ENCODE data around the gene KAZN. TPM values are rescaled to one million over a fixed set of nuclear protein-coding genes. Genes with fewer than 3 reads are reported as not detected.
A peak's percentile ranks its signal among the peaks of the same experiment; 100 is the strongest.

Gene KAZN
- total RNA-seq, 1 donor from 2014 or later = 3.7 TPM

- DNase-seq (no peak), ATAC-seq (ENCODE audit: poor library complexity) (no peak)
- intact Hi-C loops (cut with DNase I) = no loop called here
Measured at GRCh38 chr1:15000671-15001070, 402.2 kb downstream of the KAZN start.

DNA sequence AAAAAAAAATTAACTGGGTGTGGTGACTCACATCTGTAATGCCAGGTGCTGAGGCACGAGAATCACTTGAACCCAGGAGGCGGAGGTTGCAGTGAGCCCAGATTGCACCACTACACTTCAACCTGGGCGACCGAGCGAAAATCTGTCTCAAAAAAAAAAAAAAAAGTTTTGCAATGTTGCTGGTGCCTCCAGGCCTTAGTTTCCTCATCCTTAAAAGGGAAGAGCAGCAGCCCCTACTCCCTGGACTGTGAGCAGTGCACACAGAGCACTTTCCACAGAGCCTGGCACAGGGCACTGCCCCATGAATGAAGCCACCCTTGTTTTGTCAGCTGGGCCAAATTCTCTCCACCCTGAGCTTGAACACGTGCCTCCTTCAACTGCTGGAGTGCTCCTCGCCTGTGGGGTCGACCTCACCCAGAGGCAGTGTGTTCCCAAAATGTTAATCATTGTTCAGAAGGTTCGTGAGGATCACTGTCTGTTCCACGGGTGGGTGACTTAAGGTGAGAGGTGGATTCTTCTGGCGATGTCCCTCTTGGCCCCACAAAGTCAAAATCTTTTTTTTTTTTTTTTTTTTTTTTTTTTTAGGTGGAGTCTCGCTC is 402.9 kb downstream of the KAZN start:
- DNase-seq = no peak
- no peak for ATAC-seq (ENCODE audit: poor library complexity)

GRCh38 chr1:15002325-15002724 is 403.8 kb downstream of the KAZN start:
- intact Hi-C loops (cut with DNase I) = no loop called here
- ATAC-seq (ENCODE audit: poor library complexity) (no peak), DNase-seq (no peak)

More for the DNA sequence above, 402.9 kb downstream of the KAZN start:
- intact Hi-C loops (cut with DNase I) = no loop called here

DNA sequence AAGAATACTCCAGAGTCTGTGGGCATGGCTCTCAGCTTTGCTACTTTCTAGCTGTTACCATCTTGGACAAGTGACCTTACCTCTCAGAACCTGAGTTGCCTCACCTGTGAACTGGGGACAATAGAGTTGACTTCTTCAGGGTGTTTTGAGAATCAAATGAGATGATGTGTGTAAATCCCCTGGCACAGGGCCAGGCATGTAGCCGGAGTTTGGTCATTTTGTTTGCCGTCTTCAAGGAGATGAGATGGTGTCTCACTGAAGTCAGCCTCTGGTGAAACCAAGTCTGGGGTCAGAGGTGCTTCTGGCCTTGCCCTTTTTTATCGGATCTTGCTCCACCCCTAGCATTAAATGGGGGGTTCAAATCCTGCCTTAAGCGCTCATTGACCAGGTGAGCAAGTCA is 405.9 kb downstream of the KAZN start:
- intact Hi-C loops (cut with DNase I) = no loop called here
- DNase-seq (no peak), ATAC-seq (ENCODE audit: poor library complexity) (no peak)

- ATAC-seq (ENCODE audit: poor library complexity) = no peak
- DNase-seq = no peak
- intact Hi-C loops (cut with DNase I) = no loop called here
Measured at GRCh38 chr1:15005116-15005515, 406.6 kb downstream of the KAZN start.

DNA sequence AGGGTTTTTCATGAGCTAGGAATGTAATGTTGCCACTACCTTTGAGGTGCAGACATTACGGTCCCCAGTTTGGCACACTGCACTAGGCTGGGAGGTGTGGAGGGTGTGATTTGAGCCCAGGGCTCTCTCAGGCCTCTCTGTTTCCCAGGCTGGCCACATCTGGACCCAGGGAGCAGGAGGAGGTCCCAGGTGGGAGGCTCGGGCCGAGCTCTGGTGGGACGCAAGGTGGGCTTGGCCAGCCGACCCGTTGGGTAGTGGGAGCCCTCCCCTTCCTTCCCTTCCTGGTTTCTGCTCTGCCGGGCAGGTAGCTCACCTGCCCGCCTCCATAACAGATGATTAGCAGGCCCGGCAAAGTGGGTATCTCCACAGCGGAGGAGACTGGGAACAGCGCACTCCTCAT is 408.9 kb downstream of the KAZN start:
- intact Hi-C loops (cut with DNase I) = no loop called here
- no peak for ATAC-seq (ENCODE audit: poor library complexity)
- no peak for DNase-seq

- DNase-seq (no peak), ATAC-seq (ENCODE audit: poor library complexity) (peak; percentile 36)
- intact Hi-C loops (cut with DNase I) = no loop called here
Measured at GRCh38 chr1:15007842-15008241, 409.4 kb downstream of the KAZN start.

GRCh38 chr1:15008783-15009729 is 410.6 kb downstream of the KAZN start:
- DNase-seq (no peak), ATAC-seq (ENCODE audit: poor library complexity) (no peak)
- intact Hi-C loops (cut with DNase I) = no loop called here

DNA sequence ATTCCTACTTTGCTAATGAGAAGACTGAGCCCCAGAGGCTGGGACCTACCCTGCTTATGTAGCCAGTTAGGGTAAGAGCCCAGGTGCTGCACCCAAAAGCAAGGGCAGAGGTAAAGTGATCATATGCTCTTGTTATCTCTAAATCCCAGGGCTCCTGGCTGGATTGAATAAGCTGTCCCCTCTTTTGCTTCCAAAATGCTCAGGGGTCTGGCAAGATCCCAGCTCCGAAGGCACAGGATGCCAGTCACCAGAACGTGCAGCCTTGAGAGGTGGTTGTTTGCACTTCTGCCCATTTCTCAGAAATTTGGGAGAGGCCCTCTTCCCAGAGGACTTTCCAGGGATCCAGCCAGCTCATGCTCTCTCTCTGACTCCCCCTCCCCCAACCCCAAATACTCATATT is 412.7 kb downstream of the KAZN start:
- intact Hi-C loops (cut with DNase I) = no loop called here
- ATAC-seq (ENCODE audit: poor library complexity) (no peak), DNase-seq (no peak)

DNA sequence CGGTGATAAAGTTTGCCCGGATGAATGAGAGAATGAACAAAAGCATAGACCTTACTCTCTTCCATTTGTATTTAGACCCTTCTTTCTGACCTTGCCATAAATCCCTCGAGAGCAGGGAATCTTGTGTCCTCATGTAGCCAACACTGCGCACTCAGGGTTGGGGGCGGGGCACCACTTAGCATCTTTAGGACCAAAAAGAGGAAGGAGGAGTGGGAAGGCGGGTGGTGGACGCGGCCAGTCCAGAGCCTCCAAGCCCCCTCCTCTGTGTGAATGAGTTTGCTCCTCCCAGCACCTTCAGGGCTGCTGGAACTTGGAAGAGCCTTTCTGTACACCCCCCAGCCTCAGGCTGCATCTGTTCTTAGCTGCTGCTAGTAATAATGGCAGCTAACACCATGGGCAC is 413.2 kb downstream of the KAZN start:
- no peak for DNase-seq
- intact Hi-C loops (cut with DNase I) = no loop called here
- no peak for ATAC-seq (ENCODE audit: poor library complexity)

DNA sequence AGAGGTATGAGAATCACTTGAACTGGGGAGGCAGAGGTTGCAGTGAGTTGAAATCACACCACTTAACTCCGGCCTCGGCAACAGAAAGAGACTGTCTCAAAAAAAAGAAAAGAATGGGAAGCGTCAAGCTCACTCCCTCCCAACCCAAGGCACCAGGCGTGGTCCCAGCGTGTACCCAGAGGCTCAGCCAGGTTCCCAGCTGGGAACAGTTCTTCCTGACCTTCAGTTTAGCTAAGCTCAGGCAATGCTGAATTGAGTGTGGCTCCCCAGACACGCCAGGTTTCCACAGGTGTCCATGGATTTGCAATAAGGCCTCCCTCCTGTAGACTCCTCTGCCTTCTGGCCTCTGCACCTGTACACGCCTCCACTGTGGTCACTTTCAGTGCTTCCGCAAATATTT is 414.3 kb downstream of the KAZN start:
- intact Hi-C loops (cut with DNase I) = no loop called here
- DNase-seq (no peak), ATAC-seq (ENCODE audit: poor library complexity) (no peak)

GRCh38 chr1:15013767-15014166 is 415.3 kb downstream of the KAZN start:
- no peak for ATAC-seq (ENCODE audit: poor library complexity)
- intact Hi-C loops (cut with DNase I) = no loop called here
- DNase-seq = no peak

DNA sequence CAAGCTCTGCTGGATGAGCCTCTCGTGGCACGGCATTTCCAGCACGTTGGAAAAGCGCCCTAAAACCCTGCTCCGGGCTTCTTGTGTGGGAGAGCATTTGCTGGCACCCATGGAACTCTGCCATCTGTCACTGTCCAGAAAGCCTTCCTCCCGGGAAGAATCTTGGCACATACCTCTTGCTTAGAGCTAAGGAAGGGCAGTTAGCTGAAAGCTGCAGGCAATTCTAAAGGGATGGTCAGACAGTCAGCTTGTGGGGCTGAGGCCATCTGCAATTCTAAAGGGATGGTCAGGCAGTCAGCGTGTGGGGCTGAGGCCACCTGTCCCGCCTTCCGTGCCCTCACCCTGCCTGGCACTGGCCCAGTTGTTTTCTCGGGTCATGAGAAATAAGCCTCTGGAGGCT is 416.0 kb downstream of the KAZN start:
- DNase-seq (no peak), ATAC-seq (ENCODE audit: poor library complexity) (no peak)
- intact Hi-C loops (cut with DNase I) = no loop called here

DNA sequence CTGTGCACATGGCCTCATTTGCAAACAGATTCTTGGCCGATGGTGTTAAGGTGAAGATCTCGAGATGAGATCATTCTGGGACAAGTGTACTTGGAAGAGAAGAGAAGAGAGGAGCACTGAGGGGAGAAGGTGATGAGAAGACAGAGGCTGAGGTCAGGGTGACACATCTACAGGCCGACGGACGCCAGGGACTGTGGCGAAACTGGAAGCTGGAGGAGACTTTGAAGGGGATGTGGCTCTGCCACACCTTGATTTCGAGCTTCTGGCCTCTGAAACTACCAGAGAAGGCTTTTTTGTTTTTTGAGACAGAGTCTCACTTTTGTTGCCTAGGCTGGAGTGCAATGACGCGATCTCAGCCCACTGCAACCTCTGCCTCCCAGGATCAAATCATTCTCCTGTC is 417.5 kb downstream of the KAZN start:
- intact Hi-C loops (cut with DNase I) = no loop called here

DNA sequence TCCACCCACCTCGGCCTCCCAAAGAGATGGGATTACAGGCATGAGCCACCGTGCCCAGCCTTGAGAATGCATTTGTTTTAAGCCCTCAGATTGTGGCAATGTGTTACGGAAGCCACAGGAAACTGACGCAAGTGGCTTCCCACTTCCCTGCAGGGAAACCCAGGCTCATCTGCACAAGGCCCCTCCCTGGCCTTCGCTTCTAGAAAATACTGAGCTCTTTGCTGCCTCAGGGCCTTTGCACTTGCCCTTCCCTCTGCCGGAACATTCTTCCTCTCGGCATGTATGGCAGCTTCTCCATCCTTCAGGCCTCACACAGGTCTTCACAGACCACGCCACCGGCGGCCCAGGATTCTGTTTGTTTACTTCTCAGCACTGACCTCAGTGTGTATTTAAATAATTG is 418.0 kb downstream of the KAZN start:
- ATAC-seq (ENCODE audit: poor library complexity) = no peak
- DNase-seq = no peak
- intact Hi-C loops (cut with DNase I) = no loop called here

More for the DNA sequence above, 417.5 kb downstream of the KAZN start:
- no peak for ATAC-seq (ENCODE audit: poor library complexity)
- DNase-seq = no peak

- intact Hi-C loops (cut with DNase I) = no loop called here
- ATAC-seq (ENCODE audit: poor library complexity) (no peak), DNase-seq (no peak)
Measured at GRCh38 chr1:15017120-15017519, 418.6 kb downstream of the KAZN start.

- intact Hi-C loops (cut with DNase I) = no loop called here
- DNase-seq (no peak), ATAC-seq (ENCODE audit: poor library complexity) (no peak)
Measured at GRCh38 chr1:15018767-15019166, 420.3 kb downstream of the KAZN start.

- intact Hi-C loops (cut with DNase I) = loop anchor here (5.0 kb wide), 1 partner anchor 94 kb away; no protein-coding TSS in a partner anchor
- ATAC-seq (ENCODE audit: poor library complexity) (peak; percentile 41), DNase-seq (peak; percentile 58)
Measured at GRCh38 chr1:15020943-15021745, 422.7 kb downstream of the KAZN start.

DNA sequence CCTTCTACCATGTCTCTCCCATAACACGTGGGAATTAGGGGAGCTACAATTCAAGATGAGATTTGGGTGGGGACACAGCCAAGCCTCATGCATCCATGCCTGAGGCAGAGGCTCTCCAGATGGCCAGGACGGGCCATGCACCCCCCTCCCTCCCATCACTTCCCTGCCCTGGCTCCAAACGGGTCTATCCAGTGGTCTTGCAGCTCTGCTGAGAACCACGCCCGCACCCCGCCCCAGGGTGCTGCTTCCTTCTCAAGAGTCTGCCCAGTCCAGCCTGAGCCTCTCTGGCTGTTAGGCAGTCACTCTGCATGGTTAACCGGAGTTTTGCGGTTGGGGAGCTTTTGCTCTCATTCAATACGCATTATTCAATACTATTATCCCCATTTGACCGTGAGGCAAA is 423.6 kb downstream of the KAZN start:
- DNase-seq (no peak), ATAC-seq (ENCODE audit: poor library complexity) (no peak)
- intact Hi-C loops (cut with DNase I) = loop anchor here (5.0 kb wide), 1 partner anchor 95 kb away; no protein-coding TSS in a partner anchor
